HG02759 (cell line): ENCODE data around the gene AOX1.
"Not testable (repeated sequence)": the region's sequence is repeated elsewhere in the genome, so short reads cannot be mapped to it uniquely, and the experiment has no call there.

Source experiments
- ATAC-seq: cut with Tn5 transposase; IDR thresholded peaks from one replicate; pipeline ENCODE4 v1.9.1; 2021; ENCODE audit warnings: mild to moderate bottlenecking, moderate library complexity; ENCODE audit not compliant: unreplicated experiment

Gene AOX1

DNA sequence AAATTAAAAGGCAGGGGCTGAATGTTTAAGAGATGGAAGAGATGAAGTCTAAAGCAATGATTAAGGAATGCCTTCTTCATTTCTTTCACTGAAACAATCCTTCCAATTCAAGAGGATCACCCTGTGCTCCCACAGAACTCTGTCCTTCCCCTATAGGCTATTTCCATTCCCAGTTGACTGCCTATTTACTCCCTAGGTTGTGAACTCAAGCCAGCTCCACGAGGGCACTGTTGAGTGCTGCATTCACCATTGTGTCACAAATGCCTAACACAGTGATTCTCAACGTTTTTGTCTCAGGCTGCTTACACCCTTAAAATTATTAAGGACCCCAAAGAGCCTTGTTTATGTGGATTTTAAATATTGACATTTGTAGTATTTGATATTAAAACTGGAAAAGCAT lies 112.4 kb downstream of the AOX1 start:
- ATAC-seq = no peak

GRCh38 chr2:200699310-200699709 lies 113.5 kb downstream of the AOX1 start:
- ATAC-seq = no peak

DNA sequence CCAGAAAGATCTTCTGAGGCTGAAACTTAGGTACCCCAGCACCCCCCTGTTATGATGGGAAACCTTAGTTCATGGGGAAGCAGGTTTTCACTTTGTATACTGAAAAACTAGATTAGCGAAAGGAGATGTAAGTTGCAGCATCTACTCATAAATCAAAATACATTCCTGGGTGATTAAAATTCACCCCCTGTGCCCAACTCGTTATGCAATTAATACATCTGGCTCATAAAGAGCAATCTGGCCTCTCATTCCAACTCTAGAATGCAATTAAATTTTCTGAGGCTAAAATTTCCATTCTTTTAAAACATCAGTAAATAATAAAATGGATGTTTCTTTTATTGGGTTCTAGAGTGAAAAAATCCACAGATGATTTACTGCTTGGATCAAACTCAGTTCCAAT lies 115.0 kb downstream of the AOX1 start:
- no peak for ATAC-seq

DNA sequence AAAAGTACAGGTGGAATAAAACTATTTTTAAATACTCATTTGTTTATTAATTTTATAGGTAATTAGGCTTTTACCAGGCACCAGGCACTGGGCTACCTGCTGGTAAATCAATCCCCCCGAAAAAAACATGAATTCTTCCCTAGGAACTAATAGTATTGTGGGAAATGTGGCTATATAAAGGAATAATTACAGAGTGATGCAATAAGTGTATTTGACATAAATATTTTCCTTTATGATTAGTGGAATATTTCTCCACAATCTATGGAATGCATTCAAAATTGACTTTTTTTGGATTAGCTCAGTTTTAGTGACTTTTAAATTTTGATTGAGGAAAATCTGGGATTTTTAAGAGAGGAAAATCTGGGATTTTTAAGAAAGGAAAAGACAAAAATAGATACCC lies 116.2 kb downstream of the AOX1 start:
- ATAC-seq = no peak

DNA sequence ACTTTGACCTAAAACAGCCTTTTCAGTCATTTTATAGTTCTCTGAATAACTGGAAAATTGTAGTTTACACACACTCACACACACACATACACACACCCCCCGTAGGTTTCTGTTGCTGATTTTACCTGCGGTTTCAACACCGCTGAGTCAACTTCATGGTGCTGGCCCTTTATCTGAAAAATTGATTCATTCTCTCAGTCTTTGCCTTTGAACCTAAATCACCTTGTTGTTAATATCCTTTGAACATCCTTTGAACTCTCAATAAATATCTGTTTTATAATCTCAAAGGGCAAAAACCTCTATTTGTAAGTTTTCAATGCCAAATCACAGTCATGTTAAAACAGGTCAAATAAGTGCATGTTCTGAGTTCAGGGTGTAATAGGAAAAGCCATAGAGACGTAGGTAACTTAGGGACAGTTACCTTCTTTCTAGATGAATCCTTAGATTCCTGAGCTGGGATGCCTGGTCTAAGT lies 116.9 kb downstream of the AOX1 start:
- ATAC-seq = no peak

DNA sequence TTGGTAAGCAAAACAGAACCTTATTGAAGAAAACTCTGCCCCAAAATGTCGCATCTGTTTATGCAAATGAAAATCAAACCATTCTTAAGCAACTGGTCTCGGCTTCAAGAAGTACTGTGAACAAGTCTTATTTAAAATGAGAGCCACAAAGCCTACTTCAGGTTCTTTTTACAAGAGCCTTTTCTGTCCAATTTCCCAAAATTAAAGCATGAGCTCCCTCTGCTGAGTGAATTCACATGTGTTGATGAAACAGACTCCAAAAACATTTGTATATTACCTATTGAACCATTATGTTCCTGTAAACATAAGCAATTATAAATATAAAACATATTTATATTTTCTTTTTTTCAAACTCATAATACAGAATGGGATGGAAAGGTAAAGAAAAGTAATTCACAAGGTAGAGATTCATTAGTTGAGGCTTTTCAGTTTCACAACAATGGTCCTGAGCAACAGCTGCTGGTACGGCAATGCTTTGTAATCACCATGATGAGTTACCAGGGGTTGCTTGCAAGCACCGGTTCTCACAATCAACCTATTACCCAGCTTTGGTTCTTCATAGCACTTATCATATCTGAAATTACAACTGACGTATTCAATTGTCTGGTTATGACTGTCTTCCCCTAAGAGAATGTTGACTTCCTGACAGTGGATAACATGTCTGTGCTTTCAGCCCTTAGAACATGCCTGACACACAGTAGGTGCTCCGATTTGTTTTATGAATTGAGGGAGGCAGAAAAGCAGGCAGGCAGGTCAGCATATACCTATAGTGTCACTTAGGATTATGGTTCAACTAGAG lies 117.5 kb downstream of the AOX1 start:
- no peak for ATAC-seq

DNA sequence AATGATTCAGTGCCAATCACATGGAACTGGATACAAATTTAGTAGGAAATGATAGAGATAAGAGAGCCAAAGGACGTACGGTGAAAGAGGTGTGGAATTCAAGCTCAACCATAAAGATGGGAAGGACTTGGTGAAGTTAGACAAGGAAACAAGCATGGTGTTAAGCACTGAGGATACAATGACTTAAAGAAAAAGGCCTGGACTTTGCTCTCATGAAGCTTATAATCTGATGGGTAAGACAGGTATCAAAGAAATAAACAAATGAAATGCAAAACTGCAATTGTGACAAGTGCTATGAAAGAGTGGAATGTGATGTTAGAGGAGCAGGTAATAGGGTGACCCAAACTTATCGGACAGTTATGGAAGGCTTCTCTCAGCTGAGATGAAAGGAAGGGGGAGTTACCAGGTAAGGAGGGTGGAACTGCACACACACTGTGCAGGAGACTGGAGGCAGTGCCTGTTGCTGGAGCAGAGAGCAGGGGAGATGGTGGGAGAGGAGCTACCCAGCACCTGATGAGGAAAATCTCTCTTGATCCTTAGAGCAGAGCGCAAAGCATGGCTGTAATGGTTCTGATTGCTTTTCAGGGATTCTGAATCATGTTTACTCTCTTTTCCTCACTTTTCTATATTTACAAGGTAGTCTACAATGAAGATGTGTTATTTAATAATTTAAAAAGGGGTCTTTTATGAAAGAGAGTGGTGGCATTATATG lies 118.3 kb downstream of the AOX1 start:
- no peak for ATAC-seq

- ATAC-seq = no peak
These were observed 119.7 kb downstream of the AOX1 start for GRCh38 chr2:200705305-200706041.

GRCh38 chr2:200708943-200709342 lies 123.1 kb downstream of the AOX1 start:
- ATAC-seq = no peak

DNA sequence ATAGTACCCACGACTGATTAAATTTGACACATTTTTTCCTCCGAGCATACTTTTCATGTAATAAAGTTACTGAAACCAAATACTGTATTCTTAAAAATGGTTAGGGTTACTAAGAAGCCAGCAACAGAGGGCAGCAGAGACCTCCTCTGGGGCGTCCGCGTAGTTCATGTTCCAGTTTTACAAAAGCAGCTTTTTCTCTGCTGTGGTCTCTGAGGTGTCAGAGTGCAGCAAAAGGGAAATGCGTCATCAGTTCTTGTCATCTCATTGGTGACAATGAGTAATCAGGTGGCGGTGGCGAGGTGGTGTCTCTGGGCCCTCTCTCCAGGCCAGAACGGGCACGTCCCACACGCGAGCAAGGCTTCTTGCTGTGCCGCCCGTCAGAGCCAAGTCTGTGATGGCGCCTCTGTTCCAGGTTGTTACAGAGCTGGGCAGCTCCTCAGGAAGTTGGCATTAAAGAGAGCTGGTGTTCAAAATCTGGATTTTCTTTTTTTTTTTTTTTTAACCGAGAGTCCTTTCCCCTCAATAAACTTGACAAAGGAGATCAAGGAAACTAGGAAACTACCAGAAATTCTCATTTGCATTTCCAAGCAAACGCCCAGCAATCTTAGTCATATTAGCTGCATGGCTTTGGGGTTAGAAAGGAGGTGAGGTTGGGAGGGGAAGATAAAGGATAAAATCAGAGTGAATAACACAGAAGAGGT lies 127.3 kb downstream of the AOX1 start:
- ATAC-seq = peak; percentile 100

DNA sequence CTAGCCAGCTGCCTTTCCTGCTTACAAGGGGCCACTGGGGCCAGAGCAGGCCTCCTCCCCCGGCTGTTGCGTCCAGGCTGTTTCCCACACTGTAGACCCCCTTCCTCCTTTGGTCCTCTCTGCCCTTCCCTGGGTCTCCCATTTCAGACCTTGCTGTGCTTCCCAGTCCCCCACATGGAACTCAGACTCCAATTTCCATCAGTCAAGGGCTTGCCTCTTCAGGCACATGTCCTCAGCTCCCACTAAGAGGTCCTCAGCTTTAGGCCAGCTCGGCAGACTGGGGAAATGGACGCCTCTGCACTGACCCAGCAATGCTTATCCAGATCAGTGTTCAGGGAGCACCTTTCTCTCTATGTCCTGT lies 127.9 kb downstream of the AOX1 start:
- ATAC-seq = no peak

DNA sequence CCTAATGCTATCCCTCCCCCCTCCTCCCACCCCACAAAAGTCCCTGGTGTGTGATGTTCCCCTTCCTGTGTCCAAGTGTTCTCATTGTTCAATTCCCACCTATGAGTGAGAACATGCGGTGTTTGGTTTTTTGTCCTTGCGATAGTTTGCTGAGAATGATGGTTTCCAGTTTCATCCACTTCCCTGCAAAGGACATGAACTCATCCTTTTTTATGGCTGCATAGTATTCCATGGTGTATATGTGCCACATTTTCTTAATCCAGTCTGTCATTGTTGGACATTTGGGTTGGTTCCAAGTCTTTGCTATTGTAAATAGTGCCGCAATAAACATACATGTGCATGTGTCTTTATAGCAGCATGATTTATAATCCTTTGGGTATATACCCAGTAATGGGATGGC lies 129.2 kb downstream of the AOX1 start:
- ATAC-seq = not testable (repeated sequence)

DNA sequence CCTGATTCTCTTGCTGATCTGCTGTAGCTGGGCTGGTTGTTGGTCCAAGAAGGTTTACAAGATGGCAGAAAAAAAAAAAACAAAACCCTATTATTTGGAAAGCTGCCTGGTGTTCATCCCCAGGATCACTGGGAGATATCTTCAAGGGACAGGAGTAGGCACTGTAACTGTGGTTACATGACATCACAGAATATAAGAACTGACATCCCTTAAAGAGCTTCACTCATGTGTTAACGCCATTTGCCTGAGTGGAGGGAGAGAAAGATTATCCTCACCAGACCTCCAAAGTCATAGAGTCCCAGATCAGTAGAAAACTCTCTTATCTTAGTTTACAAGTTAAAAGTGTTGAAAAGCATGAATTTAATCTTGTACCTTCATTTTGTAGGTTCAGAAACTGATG lies 130.6 kb downstream of the AOX1 start:
- no peak for ATAC-seq
